NCI-H187 treated with DMSO at 0.1 percent for 48 hours (cell line): Measurements from ENCODE around the gene SUPT6H.

Experiments
- DNase-seq: peaks from one replicate; lab custom pipeline; 2025; lab: John Stamatoyannopoulos, UW

SUPT6H gene

DNA sequence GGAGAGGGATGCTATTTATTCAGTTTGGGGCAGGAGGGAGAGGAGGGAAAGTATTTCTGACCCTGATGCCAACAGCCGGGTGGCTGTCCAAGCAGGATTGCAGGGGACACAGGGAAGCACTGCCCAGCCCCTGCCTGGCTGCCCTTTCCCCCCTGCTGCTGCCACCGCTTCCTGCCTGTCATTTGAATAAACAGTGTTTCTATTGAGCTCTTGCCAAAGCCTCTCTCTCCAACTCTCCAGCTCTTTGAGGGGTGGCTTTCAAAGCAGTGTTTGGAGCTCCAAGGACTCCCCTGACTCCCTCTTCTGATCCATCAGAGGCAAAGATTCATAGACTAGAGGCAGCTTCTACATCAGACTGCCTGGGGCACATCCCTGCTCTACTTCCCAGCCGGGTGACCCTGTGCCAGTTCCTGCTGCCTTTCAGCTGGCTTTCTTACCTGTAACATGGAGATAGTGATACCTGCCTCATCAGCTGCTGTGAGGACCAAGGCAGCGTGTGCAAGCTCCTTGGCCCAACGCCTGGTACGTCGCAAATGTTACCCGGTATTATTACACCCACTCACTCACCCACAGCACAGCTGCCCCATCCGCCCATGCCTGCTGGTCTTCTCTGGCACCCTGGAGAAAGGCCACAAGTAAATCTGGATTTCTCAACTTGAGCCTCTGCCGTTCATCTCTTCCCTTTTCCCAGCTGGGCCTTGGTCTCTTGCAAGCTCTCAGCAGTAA lies 40.2 kb downstream of the SUPT6H start:
- DNase-seq = no peak

DNA sequence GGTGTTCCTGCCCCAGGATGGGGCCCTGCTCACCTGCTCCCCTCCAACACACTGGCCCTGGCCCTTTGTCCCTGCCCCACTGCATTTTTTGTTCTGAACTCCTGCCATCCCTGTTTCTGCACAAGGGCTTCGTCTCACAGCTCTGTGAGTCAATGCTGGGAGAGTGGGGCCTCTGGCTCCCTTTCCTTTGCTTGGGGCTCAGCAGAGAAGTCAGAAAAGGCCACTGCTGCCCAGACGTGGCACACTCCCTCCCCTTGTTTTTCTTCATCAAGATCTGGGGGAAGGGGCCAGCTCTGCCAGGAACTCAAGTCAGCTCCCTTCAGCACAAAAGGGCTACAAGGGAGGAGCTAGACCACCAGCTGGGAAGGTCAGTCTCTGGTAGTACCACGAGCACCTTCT lies 40.7 kb downstream of the SUPT6H start:
- DNase-seq = no peak

DNA sequence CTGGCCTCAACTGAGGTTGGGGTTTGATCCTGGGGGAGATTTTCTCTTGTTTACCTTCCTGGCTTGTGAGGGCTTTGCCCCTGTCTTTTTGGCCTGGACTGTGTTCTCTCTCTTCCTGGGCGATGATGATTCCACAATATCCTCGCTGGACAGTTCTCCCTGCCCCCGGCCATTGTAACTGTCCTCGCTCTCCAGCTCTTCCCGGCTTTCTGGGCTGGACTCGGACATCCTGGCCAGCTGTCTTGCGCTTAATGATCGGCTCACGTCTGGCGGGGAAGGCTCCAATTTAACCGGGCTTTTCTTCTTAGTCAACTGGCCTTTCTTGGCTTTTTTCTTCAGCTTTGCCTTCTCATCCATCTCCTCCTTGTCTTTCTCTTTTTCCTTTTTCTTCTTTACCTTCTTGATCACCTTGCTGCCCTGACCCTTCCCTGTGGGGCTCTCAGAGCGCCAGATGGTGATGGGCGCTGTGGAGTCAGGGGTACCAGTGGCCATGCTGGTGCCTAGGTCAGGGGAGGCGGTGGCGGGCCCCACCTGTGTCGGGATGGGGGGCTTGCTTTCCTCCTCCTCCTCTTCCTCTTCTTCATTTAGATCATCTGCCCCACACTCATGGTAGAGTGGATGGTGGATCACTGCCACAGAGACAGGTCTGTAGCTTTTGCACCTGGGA lies 41.7 kb downstream of the SUPT6H start:
- no peak for DNase-seq

DNA sequence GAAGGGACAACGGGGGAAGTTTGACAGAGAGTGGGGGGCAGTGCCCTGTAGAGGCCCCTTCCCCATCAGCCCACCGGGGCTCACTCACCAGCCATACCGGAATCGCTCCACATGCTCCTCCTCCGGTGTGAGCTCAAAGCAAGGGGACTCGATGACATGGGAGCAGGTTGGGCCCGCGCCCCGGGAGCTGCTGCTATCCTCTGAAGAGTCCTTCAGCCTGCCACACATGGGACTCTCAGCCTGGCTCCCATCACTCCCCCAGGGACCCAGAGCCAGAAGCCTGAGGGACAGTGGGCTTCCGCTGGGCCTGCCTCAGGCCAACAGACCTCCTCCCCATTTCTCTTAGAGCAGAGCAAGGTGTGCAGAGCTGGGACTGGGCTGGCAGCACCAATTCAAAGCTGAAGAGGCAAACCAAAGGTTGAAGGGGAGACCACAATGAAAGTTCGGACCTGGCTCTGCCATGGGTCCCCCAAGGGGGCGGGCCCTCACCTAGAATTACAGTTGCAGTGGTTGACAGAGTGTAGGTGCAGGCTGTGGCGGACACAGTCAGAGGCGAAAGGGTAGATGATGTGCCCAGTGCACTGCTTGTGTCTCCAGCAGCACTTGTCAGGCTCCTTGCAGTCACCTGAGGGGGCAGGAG lies 42.3 kb downstream of the SUPT6H start:
- DNase-seq = no peak

DNA sequence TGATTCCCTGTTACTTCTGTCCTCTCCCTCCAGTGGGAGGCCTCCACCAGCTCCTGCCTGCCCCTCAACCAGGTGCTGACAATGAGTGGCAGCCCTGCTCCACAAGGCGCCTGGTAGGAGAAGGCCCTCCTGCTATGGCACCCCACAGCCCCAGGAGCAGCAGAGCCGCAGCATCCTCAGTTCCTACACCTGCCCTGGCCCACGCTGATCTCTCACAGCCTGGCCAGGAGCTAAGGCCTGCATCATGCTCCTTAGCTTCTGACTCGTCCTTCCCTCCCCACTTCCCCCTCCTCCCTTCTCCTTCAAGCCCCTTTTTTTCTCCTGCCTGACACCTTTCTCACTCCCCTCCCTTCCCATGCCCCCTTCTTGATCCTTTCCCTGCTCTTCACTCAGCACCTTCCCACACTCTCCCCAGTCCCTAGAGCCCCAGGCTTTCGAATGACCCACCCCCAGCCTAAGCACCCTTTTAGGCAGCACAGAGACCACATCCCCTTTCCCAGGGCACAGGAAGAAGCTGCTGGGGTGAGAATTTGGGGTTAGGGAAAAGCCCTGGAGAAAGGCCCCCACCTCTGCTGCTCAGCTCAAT lies 43.2 kb downstream of the SUPT6H start:
- DNase-seq = no peak

DNA sequence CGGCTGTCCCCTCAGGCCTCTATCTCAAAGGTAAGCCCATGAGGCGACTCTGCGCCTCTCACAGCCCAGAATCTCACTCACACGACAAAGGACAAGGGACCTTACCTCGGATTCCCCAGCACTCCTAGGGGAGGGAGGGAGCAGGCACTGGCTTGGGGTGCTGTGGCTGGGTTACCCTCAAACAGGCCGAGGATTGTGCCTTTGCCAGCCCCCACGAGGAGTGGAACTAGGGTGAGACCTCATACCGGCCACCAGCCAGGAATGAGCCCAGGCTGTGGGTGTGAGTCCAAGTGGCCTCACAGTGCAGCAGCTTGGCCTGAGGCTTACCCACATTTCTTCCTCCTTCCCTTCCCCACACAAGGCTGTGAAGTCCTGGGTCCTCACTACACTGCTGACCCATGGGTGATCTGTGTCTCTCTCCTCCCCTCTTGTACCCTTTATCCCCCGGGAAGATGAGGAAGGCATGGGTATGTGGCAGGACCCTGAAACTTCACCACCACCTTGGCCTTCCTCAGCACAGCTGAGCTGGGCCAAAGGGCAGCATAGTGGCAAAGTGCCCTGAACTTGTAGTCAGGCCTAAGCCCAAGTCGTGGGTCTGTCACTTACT lies 43.8 kb downstream of the SUPT6H start:
- no peak for DNase-seq

DNA sequence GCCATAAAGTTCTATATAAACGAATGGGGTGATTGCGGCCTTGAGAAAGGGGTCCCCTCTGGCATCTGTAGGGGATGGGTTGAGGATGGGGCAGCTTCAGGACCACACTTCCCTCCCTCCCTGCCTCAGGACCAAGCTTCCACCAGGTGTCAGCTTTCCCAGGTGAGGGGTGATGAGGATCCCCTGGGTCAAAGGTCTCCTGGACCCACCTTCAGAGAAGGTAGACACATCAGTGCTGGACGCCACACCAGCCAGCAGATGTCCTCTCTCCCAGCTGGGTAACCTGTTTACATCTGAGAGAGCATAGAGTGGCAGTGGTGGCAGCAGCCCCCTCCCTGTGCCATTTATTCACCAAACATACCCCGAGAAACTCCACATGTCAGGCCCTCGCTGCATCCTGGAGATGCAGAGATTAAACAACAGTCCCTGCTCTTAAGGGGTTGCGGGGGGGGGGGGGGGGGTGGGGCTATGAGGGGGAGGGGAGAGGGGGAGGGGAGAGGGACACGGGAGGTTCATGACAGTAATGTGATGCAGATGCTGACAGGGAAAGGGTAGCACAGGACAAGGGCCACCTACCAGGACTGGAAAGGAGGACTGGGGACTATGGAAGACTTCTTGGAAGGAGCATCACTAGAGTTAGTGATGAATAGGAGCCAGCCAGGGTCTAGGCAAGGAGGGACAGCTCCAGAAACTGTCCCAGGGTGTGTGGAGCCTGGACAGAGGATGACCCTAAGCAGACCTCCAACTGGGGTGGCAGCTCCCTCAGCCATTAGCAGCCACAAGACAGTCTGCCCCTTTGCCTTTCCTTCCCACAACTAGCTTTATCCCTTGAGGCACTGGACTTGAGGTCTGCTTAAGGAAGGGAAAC lies 44.7 kb downstream of the SUPT6H start:
- no peak for DNase-seq

DNA sequence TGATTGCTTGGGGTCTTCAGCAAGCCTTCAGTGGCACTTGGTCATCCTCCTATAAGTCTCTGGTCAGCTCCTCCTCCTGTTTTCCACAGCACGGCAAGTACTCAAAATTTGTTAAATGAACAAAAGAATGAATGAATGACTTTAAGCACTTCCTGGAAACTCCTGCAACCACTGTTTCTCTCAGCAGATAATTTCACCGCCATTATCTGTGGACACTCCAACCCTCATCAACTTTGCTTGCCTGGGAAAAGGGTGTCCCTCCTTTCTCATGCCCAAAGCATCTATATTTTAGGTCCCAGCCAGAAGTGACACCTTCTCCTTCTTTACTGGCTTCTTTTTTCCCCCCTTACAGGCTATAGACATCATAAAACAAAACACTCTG lies 45.3 kb downstream of the SUPT6H start:
- DNase-seq = no peak

DNA sequence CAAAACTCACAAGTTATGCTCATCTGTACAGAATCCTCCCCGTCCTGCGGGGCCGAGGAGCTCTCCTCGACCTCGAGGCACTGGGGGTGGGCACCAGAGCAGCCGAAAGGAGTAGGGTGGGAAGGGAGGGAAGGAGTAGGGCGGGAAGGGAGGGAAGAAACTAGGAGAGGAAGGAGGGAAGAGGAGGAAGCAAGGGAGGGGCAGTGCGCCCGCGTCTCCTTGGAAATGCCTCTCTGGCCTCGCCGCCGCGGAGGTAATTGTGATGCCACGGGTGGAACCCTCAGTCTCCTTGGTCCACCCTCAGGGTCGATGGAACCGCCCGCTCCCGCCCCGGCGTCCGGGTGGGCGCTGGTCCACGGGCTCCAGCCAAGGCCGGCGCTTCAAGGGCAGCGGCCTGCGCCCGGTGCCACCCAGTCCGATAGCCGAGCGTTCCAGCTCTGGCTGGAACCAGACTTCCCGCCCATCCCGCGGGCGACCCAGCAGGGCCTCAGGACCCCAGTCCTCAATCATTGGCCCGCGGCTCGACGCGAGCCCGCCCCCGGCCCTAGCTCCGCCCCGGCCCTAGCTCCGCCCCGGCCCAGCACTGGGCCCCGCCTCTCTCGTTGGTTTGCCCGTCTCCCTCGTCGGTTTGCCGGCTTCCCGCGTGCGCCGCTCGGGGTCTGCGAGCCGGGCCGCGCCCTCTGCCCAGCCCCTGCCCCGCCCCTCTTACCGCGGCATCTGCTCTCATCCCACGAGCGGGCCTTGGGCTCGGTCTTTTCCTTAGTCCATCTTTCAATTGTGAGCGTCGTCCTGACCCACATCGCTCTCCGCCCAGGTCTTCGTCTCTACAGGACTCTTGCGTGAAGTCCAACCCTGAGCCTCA lies 49.1 kb downstream of the SUPT6H start:
- peak; percentile 23 for DNase-seq

DNA sequence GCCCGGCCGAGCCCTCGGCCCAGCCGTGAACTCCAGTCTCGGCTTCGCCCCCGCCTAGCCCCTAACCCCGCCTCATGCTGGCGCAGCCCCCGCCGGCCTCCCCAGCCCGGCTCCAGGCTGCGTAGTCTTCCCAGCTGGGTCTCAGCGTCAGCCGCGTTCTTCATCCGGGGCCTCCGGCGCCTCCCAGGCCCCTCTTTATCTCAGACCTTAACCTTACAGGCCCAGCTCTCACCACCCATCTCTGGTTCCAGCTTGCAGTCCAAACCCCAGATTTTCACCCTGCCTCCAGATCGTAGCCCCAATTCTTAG lies 49.7 kb downstream of the SUPT6H start, which contains the start of gene PROCA1:
Gene PROCA1, minus strand, starts transcription at position 166 of the 309 bp plus-strand sequence. CDS start 228 bp downstream, outside the sequence.
- no peak for DNase-seq

DNA sequence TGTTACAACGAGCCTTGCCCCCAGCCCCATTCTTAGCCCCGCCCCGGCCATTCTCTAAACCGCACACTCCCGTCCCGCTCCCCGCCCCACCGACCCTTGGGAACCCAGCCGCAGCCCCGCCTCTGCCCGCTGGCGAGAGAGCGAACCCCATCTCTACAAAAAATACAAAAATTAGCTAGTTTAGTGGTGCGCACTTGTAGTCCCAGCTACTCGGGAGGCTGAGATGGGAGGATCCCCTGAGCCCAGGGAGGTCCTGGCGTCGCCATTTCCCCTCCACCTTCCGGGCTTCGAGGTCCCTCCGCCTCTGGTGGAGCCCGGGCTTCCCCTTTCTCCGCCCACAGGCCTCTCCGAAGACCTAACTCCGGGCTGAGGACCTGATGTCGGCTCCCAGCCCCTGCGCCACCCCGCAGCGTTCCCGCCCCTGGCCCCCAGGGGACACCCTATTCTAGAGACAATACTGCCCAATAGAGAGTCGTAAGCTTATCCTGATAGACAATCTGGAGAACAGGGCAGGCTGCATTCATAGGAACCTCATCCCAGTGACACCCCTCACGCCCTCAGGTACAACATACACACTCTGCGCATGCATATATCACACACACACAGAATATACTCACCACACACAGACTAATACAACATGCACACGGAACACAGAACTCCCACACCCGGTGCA lies 50.2 kb downstream of the SUPT6H start:
- DNase-seq = no peak

DNA sequence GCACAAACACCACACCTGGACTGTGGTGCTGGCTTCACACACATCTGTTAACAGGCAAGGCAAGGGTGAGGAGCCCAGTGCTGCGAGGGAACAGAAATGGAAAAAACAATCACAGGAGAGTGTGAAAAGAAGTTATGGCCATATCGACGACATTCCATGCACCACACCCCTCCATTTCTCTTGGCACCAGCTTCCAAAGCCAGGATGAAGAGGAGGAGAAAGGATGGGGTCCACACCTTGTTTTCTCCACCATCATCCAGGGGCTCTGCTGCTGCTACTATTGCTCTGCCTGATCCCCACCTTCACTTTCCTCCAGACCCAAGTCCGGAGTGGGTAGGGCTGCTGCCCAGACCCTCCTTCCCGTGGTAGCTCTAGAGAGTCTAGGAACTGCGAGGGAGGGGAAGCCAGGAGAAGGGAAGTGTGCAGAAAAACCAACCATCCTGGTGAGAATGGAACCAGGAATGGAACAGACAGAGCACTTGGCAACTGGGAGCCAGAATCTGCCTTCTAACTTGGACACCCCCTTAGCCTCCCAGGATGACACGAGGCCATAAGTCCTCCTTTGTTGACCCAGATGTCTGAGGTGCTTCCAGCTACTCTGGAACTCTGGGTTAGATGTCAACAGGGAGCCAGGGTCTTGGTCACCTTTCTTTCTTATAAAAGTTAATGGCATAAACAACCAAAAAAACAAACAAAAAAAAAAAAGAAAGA lies 50.9 kb downstream of the SUPT6H start:
- no peak for DNase-seq

DNA sequence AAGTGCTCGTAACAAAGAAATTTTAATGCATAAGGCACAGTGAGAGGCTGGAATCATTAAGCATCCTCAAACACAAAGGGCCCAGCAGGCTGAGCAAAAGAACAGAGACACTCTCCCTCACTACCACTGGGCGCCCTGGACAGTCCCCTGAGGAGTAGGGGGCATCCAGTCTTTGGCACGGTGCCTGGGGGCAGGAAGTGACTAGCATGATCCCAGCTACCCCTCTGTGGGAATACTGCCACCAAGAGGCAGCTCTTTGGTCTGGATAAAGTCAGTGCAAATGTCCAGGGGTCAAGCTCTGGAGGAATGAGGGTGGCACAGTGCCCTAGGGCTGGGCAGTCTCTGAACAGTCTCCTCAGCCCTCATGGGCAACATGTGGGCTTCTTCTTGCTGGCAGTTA lies 52.3 kb downstream of the SUPT6H start:
- no peak for DNase-seq

DNA sequence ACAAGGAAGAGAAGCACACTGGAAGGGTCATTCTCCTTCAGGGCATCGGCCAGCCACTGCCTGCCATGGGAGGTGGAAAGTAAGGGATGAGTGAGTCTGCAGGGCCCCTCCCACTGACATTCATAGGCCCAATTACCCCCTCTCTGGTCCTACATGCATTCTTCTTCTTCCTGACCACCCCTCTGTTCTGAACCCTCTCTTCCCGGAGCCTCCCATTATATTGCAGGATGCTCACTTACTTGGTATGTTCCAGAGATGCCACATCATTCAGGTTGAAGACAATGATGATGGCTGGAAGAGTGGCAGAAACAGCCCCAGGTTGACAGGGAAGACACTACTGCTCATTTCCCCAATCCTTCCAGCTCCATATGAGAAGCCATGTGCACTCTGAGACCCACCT lies 53.2 kb downstream of the SUPT6H start:
- DNase-seq = no peak

DNA sequence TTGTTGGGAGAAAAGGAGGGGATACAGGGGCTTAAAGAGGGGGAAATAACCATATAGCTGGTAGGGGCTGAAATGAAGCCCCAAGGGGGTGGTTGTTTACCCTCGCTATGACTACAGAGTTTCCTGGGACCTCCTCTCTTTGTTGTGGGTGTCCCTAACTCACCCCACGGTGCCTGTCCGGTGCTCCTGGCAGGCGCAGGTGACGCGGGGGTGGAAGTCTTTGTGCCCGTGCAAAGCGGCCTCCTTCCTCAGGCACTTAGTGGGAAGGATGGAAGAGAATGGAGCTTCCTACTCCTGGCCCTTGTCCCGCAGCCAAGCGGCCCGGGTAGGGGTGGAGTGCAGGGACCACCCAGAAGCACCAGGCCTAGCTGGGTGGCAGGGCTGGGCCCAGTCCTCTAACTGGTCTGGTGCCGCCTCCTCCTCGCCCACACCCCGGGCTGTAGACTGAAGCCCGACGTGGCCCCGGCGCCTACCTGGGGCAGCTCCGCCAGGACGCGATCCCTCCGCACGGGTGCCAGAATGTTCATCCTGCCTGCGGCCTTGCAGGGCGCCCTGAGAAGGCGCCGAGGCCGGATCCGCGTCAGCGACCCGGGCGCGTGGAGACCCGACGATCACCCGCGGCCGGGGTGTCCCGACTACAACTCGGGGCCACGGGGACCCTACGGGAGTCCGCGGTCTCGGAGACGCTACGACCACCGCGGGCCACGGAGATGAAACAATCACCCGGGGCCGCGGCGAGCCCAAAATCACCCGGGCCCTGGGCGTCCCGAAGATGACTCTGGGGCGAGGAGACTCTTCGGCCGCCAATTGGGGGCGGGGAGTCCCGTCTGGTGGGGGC lies 55.0 kb downstream of the SUPT6H start:
- no peak for DNase-seq

DNA sequence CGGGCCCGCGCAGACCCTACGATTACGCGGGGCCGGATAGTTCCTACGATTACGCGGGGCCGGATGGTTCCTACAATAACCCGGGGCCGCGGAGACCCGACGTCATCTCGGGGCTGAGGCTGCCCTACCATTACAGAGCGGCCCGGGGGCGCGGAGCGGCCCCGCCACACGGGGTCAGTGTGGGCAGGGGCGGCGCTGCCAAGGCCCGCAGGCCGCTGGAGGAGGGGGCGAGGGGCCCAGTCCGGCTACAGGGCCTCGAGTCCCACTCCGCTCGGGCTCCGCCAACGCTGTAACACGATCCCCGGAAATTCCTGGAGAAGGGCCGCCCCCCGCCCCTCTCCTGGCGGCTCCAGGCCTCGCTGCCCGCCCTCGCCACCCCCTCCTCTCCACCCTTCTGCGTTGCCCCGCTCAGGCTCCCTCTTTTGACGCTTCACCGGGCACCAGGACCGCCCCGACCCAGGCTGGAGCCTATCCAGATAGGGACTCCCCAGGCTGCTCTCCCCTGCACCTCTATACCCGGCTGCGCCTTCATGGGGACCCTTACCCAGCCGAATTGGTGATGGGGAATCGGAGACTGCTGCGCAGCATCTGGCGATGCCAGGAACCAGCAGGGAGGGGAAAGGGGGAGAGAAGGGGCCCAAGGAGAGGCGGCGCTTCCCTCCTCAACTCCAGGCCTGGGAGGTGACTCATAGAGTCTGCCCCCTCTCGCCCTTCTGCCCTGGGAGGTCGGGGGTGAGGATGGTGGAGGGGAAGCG lies 55.8 kb downstream of the SUPT6H start, which contains the start of gene RAB34:
Gene RAB34, minus strand, starts transcription at position 291 of the 755 bp plus-strand sequence. CDS start 602 bp downstream, outside the sequence.
- no peak for DNase-seq

DNA sequence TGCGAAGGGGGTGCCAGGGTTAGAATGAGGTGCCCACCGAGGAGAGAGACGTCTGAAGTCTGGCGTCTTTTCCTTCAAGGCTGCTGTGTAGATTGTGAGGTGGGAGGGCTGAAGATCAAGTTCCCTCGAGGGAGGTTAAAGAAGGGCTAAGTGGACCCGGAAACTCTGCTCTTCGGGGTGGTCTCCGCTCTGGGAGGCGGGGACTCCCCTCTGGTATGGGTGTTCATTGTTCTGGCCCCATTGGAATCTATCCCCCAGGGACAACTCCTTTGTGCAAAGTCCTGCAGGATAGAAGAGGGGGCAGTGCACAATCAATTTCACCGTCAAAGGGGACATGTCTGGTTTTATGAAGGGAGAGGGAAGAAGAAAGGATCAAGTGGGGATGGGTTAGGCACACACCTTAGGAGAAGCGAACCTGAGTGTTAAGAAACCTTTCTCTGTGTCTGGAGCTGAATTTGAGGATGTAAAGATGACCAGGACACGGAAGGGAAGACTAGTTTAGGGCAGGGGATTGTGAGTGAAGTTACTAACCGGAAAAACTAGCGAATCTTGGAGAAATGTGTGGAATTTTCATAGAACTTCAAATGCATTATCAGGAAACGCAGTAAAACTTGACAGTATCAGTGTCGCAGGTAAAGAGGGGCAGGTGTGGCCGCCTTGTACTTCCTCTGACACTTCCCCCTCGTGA lies 56.5 kb downstream of the SUPT6H start:
- DNase-seq = no peak
